HG03175 (cell line): ENCODE results near the gene TROAP.
A peak's percentile ranks its signal among the peaks of the same experiment; 100 is the strongest.

ENCODE experiments used
- ATAC-seq: cut with Tn5 transposase; IDR thresholded peaks from one replicate; pipeline ENCODE4 v1.9.1; 2021; ENCODE audit warnings: mild to moderate bottlenecking, moderate library complexity; ENCODE audit not compliant: unreplicated experiment

Gene TROAP

DNA sequence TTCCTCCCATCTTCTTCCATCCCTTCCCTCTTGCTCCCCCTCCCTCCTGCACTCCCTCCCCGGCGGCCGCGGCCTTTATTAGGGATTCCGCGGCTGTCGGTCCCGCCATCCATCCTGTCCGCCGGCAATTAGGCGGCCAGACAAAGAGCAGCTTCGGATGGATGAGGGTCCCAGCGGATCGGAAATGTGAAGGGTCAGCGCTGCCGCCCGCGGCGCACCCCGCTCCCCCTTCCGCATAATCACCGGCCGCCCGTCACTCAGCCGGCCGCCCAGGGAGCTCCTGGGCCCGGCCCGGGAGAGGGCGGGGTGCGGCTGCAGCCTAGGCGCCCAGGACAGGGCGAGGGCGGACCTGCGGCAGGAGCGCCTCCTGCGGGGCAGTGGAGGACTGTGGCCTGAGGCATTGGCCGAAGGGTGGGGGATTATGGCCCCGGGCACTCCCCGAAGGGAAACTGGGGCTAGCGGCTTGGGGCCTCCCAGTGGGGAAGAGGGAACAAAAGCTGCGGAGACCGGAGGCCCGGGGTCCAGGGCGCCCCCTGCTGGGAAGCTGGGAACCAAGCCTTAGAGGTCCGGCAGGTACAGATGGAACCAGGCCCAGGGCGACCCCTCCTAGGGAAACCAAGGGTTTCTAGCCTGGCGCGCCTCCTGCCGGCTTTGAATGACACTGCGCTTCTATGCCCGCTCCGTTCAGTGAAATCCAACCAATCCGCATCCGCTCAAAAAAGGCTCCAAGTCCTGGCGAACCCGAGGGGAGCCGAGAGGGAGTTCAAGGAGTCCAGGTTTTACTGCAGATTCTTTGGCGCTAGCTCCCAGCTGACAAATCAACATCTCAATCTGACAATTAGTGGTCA, 19.2 kb downstream of the TROAP start:
- ATAC-seq = peak; percentile 61

DNA sequence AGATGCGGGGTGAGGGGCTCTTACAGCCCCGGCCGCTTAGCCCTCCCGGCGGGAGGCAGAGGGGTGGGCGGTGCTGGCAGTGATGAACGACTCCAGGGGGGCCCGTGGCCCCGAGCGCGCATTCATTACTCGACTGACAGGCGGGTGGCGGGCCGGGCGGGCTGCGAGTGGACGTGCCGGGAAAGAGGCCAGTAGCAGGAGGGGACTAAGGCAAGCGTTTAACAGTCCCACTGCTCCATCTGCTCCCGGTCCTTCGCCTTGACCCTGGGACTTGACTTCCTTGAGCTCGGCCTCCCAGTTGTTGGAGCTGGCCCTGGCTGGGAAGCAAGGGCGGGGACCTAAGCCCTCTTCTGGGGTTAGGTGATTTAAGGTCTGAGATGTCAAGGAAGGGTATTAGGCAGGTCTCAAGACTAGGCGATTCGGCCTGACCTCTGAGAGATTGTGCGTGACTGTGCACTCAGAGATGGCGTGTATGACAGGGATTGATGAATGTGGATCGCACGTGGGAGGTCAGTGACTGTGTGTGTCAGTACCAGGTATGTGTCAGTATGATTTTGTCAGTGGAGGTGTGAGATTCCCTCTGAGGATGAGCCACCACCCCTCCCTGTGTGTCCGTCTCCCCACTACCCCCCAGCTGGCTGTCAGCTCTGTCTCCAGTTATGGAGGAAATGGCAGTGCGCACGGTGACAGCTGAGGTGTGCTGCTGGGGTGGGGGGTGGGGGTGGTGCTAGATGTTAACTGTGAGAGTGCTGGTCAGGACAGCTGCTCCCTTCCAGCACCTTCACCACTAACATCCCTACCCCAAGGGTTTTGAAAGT, 20.1 kb downstream of the TROAP start:
- ATAC-seq = no peak

DNA sequence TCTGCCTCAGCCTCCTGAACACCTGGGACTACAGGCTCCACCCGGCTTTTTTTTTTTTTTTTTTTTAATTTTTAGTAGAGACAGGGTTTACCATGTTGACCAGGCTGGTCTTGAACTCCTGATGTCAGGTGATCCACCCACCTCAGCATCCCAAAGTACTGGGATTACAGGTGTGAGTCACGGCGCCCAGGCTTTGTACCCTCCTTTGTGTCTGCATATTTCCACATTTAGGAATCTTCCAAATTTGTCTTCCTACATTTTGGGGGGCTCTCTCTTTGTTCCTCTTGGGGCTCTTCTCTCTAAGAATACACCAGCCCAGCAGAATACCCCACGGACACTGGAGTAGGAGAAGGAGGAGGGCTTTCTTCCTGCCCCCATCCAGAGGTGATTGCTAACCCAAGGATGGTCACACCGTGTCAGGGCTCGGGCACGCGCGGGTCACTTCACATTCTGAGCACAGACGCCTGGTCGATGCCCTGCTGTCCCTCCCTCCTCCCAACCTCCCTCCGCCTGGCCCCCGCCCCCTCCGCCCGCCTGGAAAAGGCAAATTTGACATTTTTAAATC, 21.5 kb downstream of the TROAP start:
- ATAC-seq = no peak

- ATAC-seq = no peak
Observed at GRCh38 chr12:49345051-49345824, 22.2 kb downstream of the TROAP start.

GRCh38 chr12:49345825-49346658, 23.0 kb downstream of the TROAP start:
- ATAC-seq = no peak

- ATAC-seq = no peak
Observed at GRCh38 chr12:49346659-49347310, 23.7 kb downstream of the TROAP start, which contains the start of gene DNAJC22. TSS of gene DNAJC22 (plus strand) at chr12:49346888. CDS start at chr12:49348873, 1,985 bp downstream.

DNA sequence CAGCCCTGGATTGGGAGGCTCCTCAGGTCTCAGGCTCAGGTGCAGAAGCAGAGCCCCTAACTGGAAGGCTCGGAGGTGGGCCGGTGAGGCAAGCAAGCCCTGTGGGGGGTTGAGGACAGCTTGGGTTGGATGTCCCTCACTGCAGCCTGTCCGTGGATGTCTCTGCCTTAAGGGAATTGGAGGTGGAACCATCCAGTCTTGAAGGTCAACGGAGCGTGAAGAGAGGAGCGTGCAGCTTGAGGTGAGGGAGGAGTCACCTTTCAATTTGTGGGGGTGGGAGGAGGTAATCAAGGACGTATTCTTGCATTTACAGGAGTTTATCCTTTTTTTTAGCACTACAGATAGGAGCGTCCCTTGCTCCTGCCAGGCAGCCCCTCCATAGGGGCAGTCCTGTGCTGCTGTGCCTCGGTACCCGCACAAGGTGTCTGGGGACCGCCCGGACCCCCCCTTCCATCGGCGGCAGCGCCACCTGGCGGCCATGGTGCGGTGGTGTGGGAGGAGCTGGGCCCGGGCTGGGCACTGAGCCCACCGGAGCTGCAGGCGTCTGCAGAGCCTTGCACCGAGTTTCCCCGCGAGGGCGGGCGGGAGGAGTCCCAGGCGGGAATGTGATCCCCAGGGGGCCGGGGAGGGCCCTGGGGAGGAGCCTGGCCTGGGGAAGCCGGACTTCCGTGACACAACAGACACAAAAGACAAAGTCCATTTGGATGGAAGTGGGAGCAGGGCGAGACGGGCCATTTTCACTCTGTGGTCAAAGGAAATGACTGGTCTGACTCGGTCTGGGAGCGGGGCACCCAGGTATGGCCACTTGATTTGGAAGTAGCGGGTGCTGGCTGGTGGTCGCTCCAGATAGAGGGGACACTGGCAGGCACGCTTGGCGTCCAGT, 24.5 kb downstream of the TROAP start:
- ATAC-seq = no peak

GRCh38 chr12:49348781-49349180, 25.7 kb downstream of the TROAP start:
- no peak for ATAC-seq

GRCh38 chr12:49349266-49349665, 26.2 kb downstream of the TROAP start:
- ATAC-seq = no peak

- ATAC-seq = no peak
Observed at GRCh38 chr12:49352351-49352750, 29.3 kb downstream of the TROAP start.

- no peak for ATAC-seq
Observed at GRCh38 chr12:49355913-49356312, 32.9 kb downstream of the TROAP start.

DNA sequence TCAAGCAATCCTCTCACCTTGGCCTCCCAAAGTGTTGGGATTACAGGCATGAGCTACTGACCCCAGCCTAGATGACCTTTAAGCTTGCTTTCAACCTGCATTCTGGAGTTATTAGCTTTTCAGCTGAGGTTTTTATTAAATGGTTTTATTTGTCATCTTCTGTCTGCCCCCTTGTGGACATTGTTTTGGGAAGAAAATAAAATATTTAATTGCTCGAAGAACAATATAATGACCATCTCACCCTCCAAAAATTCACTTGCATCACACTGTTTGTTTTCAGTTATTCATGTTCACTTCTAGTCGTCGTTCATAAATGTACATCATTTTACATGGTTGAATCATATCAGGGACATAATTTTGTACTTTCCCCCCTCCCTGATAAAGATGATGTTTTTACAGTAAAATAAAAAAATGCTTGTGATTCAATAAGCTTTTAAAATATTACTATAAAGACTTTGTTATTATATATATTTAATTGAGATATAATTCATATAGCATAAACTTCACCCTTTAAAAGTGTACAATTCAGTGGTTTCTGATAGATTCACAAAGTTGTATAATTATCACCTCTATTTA, 34.1 kb downstream of the TROAP start:
- ATAC-seq = no peak

DNA sequence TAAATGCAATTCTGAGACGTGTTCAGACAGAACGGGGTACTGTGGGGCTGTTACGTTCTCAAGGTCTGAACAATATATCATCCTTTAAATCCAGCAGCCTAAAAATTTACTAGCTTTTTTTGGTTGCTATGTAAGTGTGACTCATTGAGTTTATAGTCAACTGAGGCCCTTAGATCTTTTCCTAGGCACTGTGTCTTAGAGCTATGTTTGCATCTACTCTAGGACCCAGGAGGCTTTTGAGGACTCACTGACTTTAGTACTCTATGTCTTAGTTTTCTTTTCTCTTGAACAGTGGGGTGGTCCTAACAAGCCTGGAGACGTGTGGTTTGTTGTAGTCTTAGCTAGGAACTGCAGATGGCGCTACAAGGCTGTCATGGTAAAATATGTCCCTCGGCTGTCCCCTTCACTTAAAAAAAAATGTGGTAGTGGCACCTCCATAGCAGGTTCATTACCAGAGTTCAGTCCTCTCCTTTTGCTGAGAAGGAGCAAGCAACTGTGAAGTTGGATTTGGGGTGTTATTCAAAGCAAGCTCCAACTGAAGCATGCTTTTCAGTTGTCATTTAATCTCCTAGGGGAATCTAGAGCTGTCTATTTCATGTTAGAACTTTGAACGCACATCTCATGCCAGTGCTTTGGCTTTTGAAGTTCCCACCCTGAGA, 35.6 kb downstream of the TROAP start:
- peak; percentile 42 for ATAC-seq

DNA sequence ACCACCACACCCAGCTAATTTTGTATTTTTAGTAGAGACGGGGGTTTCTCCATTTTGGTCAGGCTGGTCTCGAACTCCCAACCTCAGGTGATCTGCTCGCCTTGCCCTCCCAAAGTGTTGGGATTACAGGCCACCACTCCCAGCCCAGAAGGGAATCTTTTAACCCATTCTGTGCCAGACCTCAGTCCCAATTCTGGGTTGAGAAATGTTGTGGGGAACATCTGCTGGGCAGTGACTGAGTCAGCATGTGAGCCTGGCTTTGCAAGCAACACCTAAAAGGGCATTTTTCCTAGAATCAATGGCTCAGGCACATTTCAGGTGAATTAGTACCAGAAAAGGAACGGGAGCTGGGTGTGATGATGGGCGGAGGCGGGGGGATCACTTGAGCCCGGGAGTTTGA, 36.6 kb downstream of the TROAP start:
- no peak for ATAC-seq

DNA sequence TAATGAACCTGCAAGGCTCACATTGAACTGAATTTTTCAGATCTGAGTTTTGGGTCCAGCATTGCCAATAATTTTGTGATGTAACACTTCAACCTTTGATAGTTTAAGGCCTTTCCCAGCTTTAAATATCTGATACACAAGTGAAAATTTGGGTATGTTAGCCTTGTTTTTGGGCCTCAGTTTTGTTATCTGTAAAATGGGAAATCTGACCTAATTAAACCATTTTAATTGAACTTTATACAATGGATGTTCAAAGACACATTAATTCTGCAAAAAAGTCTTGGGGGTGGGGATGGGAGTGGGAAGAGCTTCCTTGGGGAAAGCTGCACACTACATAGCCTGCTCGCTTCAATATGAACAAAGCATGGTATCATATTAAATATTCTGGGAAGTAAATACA, 39.0 kb downstream of the TROAP start:
- no peak for ATAC-seq

DNA sequence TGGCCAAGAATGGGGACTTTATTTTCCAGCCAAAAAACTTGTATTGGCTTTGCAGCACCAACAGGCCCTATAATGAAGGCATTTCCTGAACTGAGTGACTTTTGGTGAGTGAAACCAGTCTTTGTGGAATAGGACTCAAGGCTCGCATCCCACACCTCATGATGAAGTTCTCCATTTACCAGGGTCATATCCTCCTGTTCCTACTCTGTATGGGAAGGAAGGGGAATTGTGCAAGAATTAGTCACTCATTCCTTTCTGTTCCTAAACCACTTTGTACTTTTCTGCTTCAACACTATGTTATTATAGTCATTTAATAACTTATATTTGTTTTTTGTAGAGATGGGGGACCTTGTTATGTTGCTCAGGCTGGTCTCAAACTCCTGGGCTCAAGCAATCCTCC, 41.9 kb downstream of the TROAP start:
- no peak for ATAC-seq

DNA sequence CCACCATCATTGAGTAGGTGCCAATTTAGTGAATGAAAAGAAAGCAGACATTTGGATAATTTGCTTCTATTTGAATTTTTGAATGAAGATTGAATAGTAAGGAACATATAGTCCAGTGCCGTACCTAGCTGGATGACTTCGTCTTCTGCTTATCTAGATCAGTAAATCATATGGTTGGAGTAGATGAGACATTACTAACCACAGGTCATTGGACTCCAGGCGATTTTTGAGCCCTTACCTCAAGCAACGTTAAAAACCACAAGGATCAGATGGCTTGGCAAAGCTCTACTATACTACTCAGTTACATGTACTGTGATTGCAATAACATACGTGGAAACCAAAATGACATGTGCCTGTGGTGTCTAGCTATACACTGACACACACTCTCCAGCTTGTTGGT, 42.5 kb downstream of the TROAP start:
- ATAC-seq = no peak
